HepG2 (cell line): ENCODE results near the gene NDUFB5. TPM values are rescaled to one million over a fixed set of nuclear protein-coding genes. Genes with fewer than 3 reads are reported as not detected.
A peak's percentile ranks its signal among the peaks of the same experiment; 100 is the strongest.

Experiments used
- CBX1 ChIP-seq: IDR thresholded peaks from one replicate; pipeline ENCODE4 v1.6.1; 2016; ENCODE audit warnings: antibody characterized with exemption, low read depth
- CEBPG ChIP-seq: IDR thresholded peaks from 2 replicates; pipeline ENCODE4 v1.6.1; 2016
- DMAP1 ChIP-seq: IDR thresholded peaks from 2 replicates; pipeline ENCODE4 v1.6.1; 2016
- ESRRA ChIP-seq: sonication (generic); formaldehyde crosslinking; IDR thresholded peaks from 2 replicates; pipeline ENCODE4 v1.5.1; 2020; ENCODE audit warnings: mild to moderate bottlenecking, low read depth, missing genetic modification reagents
- FIP1L1 ChIP-seq: fragments of 200-400 bp; formaldehyde crosslinking; IDR thresholded peaks from 2 replicates; pipeline ENCODE4 v1.6.1; 2018; ENCODE audit warnings: low read depth, mild to moderate bottlenecking, low read length, moderate library complexity, borderline replicate concordance; ENCODE audit not compliant: insufficient read depth
- FOXJ3 ChIP-seq: sonication (generic); formaldehyde crosslinking; IDR thresholded peaks from 2 replicates; pipeline ENCODE4 v1.4.0; 2020; ENCODE audit warnings: missing genetic modification reagents, mild to moderate bottlenecking, borderline replicate concordance
- FOXO1 ChIP-seq: sonication (generic); formaldehyde crosslinking; IDR thresholded peaks from 2 replicates; pipeline ENCODE4 v1.4.0; 2020; ENCODE audit warnings: missing genetic modification reagents
- KDM1A ChIP-seq: IDR thresholded peaks from 2 replicates; pipeline ENCODE4 v1.6.1; 2016; ENCODE audit warnings: missing compliant biosample characterization
- MBNL3 ChIP-seq: fragments of 250-450 bp; sonication (Bioruptor Pico); conservative IDR thresholded peaks from 2 replicates; pipeline ENCODE4 v1.8.0; 2022; ENCODE audit warnings: mild to moderate bottlenecking, inconsistent platforms
- MTF2 ChIP-seq: sonication (generic); formaldehyde crosslinking; IDR thresholded peaks from 2 replicates; pipeline ENCODE4 v1.5.0; 2020; ENCODE audit warnings: missing genetic modification reagents, borderline replicate concordance
- POLR2AphosphoS2 ChIP-seq: IDR thresholded peaks from 2 replicates; pipeline ENCODE4 v1.6.1; 2011; ENCODE audit warnings: low read depth, low read length, improper control_type of control experiment
- RBM22 ChIP-seq: fragments of 200-400 bp; formaldehyde crosslinking; optimal IDR thresholded peaks from 2 replicates; pipeline ENCODE3; 2017; ENCODE audit warnings: mild to moderate bottlenecking, low read length, moderate library complexity
- RELA ChIP-seq: sonication (generic); formaldehyde crosslinking; IDR thresholded peaks from 2 replicates; pipeline ENCODE4 v1.4.0; 2020; ENCODE audit warnings: missing genetic modification reagents
- RORA ChIP-seq: sonication (generic); formaldehyde crosslinking; IDR thresholded peaks from 2 replicates; pipeline ENCODE4 v1.5.0; 2020; ENCODE audit warnings: mild to moderate bottlenecking, missing genetic modification reagents, moderate library complexity
- SIX4 ChIP-seq: sonication (generic); formaldehyde crosslinking; IDR thresholded peaks from 2 replicates; pipeline ENCODE4 v1.4.0; 2020; ENCODE audit warnings: missing genetic modification reagents
- SMYD3 ChIP-seq: sonication (generic); formaldehyde crosslinking; IDR thresholded peaks from 2 replicates; pipeline ENCODE4 v1.8.1; 2023; ENCODE audit warnings: mild to moderate bottlenecking, missing genetic modification reagents
- STAT6 ChIP-seq: sonication (generic); formaldehyde crosslinking; IDR thresholded peaks from 2 replicates; pipeline ENCODE4 v1.4.0; 2020; ENCODE audit warnings: missing genetic modification reagents, mild to moderate bottlenecking, borderline replicate concordance
- ZBTB38 ChIP-seq: sonication (generic); formaldehyde crosslinking; IDR thresholded peaks from 2 replicates; pipeline ENCODE4 v1.5.1; 2020; ENCODE audit warnings: mild to moderate bottlenecking, missing genetic modification reagents
- ZIK1 ChIP-seq: sonication (generic); formaldehyde crosslinking; IDR thresholded peaks from 2 replicates; pipeline ENCODE4 v1.5.0; 2020; ENCODE audit warnings: mild to moderate bottlenecking, low read depth, missing genetic modification reagents, borderline replicate concordance
- ZNF230 ChIP-seq: sonication (generic); formaldehyde crosslinking; IDR thresholded peaks from 2 replicates; pipeline ENCODE4 v1.4.0; 2020; ENCODE audit warnings: mild to moderate bottlenecking, missing genetic modification reagents
- ZNF503 ChIP-seq: sonication (generic); formaldehyde crosslinking; IDR thresholded peaks from 2 replicates; pipeline ENCODE4 v1.4.0; 2020; ENCODE audit warnings: missing genetic modification reagents
- polyA plus RNA-seq, 8 experiments: library from polyadenylated mRNA; depleted of rRNA in 3 of 8; stranded (reverse) in 7 of 8; unstranded in 1 of 8; fragments of >200 nt; fragmentation: Illumina TruSeq in 4 of 8; extraction: Trizol in 4 of 8; gene quantifications; 2 replicates each; pipeline versions ENCODE4 v1.2.1 to v1.2.3, GENCODE V29; 2011 to 2016; ENCODE audit warnings: low read depth in 4 of 8, missing spikeins in 1 of 8, mixed read lengths in 1 of 8; ENCODE audit not compliant: insufficient read depth in 1 of 8
- total RNA-seq, 5 experiments: library from RNA; depleted of rRNA; stranded (reverse); fragments of >200 nt; fragmentation: Illumina TruSeq; extraction: Trizol; gene quantifications; 2 replicates each; pipeline ENCODE4 v1.2.3, GENCODE V29; 2016; ENCODE audit warnings: low read depth in 1 of 5
- TF ChIP-seq, protein P1 (sequence below), 2 experiments: sonication (generic) in 1 of 2; formaldehyde crosslinking in 1 of 2; IDR thresholded peaks; 2 replicates each; pipeline versions ENCODE4 v1.6.1 to v1.9.0; 2014 to 2022; ENCODE audit warnings: antibody characterized with exemption in 1 of 2, borderline replicate concordance in 1 of 2, inconsistent platforms in 1 of 2, low read depth in 1 of 2, missing genetic modification reagents in 1 of 2

The NDUFB5 gene
- total and polyA plus RNA-seq, 2 of the 13 experiments (the other 11 are each of a cell fraction or from before 2014, with no cell fraction given) = 43.3 to 120 TPM

- TF ChIP-seq ZNF230 (CRISPR knock-in tag) (no peak), ZBTB38 (no peak), FOXO1 (no peak), STAT6 (CRISPR knock-in tag) (no peak), RELA (no peak), KDM1A (CRISPR knock-in tag) (no peak), MBNL3 (CRISPR knock-in tag) (no peak), POLR2AphosphoS2 (no peak), SIX4 (CRISPR knock-in tag) (no peak), FOXJ3 (CRISPR knock-in tag) (no peak), RBM22 (no peak), ESRRA (0 out of 2 replicates have a peak, but pooled peaks have one; percentile 1), MTF2 (CRISPR knock-in tag) (no peak), ZIK1 (no peak), DMAP1 (CRISPR knock-in tag) (0 out of 2 replicates have a peak, but pooled peaks have one; percentile 36), CEBPG (CRISPR knock-in tag) (no peak), CBX1 (no peak), RORA (CRISPR knock-in tag) (no peak), ZNF503 (CRISPR knock-in tag) (no peak), SMYD3 (CRISPR knock-in tag) (no peak), FIP1L1 (no peak)
- TF ChIP-seq, protein P1, sequence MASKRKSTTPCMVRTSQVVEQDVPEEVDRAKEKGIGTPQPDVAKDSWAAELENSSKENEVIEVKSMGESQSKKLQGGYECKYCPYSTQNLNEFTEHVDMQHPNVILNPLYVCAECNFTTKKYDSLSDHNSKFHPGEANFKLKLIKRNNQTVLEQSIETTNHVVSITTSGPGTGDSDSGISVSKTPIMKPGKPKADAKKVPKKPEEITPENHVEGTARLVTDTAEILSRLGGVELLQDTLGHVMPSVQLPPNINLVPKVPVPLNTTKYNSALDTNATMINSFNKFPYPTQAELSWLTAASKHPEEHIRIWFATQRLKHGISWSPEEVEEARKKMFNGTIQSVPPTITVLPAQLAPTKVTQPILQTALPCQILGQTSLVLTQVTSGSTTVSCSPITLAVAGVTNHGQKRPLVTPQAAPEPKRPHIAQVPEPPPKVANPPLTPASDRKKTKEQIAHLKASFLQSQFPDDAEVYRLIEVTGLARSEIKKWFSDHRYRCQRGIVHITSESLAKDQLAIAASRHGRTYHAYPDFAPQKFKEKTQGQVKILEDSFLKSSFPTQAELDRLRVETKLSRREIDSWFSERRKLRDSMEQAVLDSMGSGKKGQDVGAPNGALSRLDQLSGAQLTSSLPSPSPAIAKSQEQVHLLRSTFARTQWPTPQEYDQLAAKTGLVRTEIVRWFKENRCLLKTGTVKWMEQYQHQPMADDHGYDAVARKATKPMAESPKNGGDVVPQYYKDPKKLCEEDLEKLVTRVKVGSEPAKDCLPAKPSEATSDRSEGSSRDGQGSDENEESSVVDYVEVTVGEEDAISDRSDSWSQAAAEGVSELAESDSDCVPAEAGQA (IDR thresholded peaks at IDR 0.05; ENCODE audit: low read depth) = no peak
- TF ChIP-seq, protein P1 (CRISPR knock-in tag; IDR thresholded peaks at IDR 0.05; ENCODE audit: borderline replicate concordance) = no peak
Measured at GRCh38 chr3:179563271-179563783, 41.3 kb upstream of the NDUFB5 start (continued).
